Measurements from ENCODE around the gene PRG2. TPM values are rescaled to one million over a fixed set of nuclear protein-coding genes. Genes with fewer than 3 reads are reported as not detected.
A peak's percentile ranks its signal among the peaks of the same experiment; 100 is the strongest.

The PRG2 gene
- total RNA-seq, 1 donor from 2014 or later, result not detected

DNA sequence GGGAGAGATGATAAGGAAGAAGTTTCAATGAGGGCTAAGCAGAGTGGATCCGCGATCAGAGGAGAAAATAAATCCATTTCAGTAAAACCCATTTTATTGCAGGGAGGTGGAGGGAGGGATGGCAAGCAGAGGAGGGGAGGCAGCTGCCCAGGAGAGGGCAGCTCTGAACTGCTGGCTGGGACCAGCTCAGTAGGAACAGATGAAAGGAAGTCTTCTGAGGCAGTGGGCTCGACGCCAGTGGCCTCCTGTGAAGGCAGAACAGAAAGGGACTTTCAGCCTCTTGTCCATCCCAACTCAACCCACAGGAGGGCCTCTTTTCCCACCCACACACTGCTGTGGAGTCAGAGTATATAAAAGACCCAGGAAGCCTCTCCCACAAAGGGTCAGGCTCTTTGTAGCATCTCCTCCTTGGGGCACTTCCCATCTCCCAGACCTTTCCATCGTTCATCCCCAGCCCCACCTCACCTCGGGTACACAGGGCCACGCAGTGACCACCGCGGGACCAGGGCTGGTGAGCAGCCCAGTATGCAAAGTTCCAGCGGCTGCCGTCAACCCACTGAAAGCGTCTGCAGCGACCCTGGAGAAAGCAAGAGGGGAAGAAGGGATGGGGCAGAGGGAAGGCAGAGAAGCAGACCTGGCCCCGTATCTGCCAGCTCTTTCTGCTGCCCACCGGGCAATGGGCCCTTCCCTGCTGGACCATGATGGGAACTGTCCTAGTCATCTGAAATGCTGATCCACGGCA, 3.0 kb downstream of the PRG2 start:
- H3K4me3 ChIP-seq (ENCODE audit: low read depth, low read length), result no peak overlapping the region
- TF ChIP-seq, protein P1, sequence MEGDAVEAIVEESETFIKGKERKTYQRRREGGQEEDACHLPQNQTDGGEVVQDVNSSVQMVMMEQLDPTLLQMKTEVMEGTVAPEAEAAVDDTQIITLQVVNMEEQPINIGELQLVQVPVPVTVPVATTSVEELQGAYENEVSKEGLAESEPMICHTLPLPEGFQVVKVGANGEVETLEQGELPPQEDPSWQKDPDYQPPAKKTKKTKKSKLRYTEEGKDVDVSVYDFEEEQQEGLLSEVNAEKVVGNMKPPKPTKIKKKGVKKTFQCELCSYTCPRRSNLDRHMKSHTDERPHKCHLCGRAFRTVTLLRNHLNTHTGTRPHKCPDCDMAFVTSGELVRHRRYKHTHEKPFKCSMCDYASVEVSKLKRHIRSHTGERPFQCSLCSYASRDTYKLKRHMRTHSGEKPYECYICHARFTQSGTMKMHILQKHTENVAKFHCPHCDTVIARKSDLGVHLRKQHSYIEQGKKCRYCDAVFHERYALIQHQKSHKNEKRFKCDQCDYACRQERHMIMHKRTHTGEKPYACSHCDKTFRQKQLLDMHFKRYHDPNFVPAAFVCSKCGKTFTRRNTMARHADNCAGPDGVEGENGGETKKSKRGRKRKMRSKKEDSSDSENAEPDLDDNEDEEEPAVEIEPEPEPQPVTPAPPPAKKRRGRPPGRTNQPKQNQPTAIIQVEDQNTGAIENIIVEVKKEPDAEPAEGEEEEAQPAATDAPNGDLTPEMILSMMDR (conservative IDR thresholded peaks at IDR 0.05; ENCODE audit: low read depth, low read length), result no peak
- DNase-seq (ENCODE audit: low read depth), result no peak

DNA sequence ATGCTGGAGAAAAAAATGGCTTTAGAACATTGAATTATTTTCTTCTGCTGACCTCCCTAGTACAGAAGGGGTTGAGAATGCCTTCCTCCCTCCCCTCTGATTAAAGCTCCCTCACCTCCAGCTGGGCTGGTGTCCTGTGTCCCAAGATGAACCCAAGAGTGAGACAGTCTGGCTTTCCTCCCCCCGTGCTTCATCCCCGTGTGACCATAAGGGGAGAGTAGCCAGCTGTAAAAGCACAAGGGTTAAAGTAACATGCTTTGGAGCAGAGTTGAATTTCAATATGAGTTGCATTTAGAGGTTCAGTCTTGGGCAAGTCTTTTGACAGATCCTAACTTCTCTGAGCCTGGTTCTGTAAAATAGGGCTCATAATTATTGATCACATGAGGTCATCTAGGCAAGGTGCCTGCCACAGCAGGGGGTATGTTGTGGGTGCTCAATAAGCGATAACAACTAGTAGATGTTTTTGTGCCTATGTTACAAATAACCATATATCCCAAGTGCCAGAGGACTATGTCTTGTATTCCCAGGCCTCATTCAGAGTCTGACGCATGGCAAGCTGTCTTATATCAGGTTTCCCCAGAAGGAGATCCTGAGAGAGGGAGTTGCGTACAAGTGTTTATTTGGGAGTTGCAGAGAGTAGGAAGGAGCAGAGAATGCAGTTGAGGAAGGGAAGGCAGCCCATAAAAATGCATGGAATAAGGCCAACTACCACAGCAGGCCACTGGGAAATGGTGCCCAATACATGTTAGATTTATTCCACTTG, 4.1 kb downstream of the PRG2 start:
- H3K4me3 ChIP-seq (ENCODE audit: low read depth, low read length), result no peak overlapping the region
- DNase-seq (ENCODE audit: low read depth), result no peak
- TF ChIP-seq, protein P1 (conservative IDR thresholded peaks at IDR 0.05; ENCODE audit: low read depth, low read length), result no peak

DNA sequence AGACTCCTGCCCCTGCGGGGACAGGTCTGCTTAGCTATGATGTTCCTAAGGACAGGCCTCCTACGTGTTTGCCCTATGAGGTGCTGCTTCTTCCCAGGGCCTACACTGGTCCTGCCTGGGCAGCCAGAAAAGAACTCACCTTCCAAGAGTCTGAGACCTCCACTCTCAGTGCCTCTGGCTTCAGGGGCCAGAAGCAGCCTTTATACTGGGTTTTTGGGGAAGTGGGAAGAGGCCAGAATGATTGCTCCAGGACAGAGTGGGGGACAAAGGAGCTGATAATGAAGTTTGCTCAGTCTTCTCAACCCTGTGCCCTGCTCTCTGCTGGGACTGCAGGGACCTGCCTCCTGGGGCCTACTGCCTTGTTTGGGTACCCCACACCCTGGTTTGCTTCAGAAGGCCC, 9.5 kb downstream of the PRG2 start, which contains the start of gene PRG3:
Gene PRG3, minus strand, starts transcription at position 176 of the 400 bp plus-strand sequence. CDS start 442 bp downstream, outside the sequence.
- H3K4me3 ChIP-seq (ENCODE audit: low read depth, low read length), result no peak within 1 kb of the TSS
- TF ChIP-seq, protein P1 (conservative IDR thresholded peaks at IDR 0.05; ENCODE audit: low read depth, low read length), result no peak
- no peak for DNase-seq (ENCODE audit: low read depth)

DNA sequence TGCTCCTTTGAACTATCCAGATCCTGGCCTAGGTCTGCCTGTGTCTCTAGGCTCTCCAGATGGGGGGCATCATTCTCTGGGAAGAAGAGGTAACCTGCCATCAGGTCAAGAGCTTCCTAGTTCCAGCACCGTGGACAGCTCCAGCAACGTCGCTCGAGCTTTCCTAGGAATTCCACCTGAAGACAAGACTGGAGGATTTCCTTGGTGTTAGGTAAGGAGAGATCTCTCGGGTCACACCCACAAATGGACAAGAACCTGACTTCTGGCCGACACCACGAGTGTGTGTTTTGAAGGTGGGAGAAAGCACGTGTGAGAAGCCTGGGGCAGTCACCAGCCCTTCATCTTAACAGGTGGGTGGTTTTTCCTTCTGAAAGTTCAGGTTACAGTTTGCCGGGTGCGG, 10.7 kb downstream of the PRG2 start:
- TF ChIP-seq, protein P1 (conservative IDR thresholded peaks at IDR 0.05; ENCODE audit: low read depth, low read length), result no peak
- no peak overlapping the region for H3K4me3 ChIP-seq (ENCODE audit: low read depth, low read length)
- no peak for DNase-seq (ENCODE audit: low read depth)

DNA sequence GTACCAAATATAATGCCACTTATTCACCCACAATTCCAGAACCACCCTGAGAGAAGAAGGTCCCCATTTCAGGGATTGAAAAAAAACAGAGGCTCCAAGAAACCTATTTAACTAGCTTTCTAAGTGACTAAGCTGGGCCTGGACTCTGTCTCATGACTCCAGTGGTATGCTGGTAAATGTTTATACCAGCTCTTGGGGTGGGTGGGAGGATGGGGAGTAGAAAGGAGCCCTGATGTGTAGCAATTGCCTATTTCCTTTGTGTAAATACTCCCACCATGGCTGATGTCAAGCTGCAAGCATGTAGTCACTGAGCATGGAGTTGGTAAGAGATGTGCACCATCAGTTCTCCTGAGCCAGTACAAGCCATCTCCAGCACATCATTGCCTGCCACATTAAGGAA, 12.3 kb downstream of the PRG2 start:
- TF ChIP-seq, protein P1 (conservative IDR thresholded peaks at IDR 0.05; ENCODE audit: low read depth, low read length), result no peak
- no peak overlapping the region for H3K4me3 ChIP-seq (ENCODE audit: low read depth, low read length)
- DNase-seq (ENCODE audit: low read depth), result peak; percentile 39

DNA sequence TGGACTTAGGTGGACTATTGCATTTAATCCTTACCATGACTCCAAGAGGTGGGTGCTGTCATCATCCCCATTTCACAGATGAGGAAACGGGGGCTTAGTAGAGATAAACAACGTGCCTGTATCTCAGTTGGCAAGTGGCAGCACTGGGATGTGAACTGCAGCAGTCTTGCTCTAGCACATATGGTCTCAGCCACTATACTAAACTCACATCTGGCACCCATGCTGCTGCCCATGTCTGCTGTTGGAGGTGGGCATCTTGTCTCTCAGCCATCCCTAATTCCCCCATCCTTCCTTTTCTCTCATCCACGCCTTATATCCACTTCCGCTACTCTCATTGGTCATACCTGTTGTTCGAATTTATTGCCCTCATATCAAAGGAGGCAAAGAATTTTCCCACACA, 13.3 kb downstream of the PRG2 start:
- TF ChIP-seq, protein P1 (conservative IDR thresholded peaks at IDR 0.05; ENCODE audit: low read depth, low read length), result no peak
- H3K4me3 ChIP-seq (ENCODE audit: low read depth, low read length), result no peak overlapping the region
- DNase-seq (ENCODE audit: low read depth), result no peak
